GM18519 (cell line): Measurements from ENCODE around the gene ZEB2.

Experiments used
- ATAC-seq: cut with Tn5 transposase; IDR thresholded peaks from one replicate; pipeline ENCODE4 v1.9.1; 2021; ENCODE audit warnings: mild to moderate bottlenecking, moderate library complexity; ENCODE audit not compliant: unreplicated experiment, low FRiP score

The ZEB2 gene

DNA sequence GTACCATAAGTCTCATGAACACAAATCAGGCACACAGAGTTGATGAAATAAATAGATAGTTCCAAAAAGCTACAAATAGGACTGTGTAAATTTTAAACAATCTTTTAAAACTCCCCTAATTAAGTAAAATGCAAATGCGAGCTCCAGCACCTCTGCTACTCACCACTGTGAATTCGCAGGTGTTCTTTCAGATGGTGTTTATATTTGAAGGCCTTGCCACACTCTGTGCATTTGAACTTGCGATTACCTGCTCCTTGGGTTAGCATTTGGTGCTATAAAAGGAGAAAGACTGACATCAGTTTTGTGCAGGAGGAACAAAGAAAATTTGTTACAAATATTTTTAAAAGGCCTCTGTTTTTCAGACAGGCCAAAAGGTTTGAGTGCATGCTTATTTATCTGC lies 118.9 kb downstream of the ZEB2 start:
- ATAC-seq: no peak

DNA sequence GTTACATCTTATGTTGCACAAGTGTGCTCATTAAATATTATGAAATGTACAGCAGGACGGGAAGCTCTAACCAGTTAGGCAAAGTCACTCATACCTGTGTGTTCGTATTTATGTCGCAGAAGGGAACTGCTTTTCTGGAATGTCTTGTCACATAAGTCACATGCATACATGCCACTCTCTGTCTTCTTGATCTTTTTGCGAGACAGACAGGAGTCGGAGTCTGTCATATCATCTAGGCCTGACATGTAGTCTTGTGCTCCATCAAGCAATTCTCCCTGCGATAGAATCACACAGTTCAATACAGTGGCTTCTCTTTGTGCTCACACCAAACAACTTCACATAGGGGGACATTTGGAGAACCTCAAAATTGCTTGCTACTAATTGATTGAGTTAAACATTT lies 123.6 kb downstream of the ZEB2 start:
- ATAC-seq: no peak

DNA sequence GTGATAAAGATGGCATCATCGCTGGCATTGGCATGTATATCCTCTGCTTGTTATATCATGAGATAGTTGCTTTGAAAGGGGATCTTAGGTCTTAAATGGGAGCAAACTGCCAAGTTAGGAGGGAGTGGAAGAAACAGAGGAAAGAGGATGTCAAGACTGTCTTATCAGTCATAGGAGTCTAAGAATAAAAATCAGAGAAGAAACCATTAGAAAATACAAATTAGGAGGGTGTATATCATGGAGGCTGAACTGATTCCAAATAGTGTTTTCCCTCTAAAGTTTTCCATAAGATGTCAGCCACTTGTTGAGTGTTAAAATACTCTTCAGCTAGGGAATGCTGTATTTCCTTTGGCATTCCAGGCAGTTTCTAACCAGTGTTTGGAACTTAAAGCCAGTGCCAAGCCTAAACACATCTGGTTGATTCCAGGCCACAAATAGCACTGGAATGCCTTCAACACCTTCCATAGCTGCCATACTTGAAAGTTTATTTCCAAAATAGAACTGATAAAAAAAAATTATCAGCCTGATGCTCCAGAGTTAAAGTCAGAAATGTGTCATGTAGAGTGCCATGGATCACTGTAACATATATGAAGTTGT lies 129.4 kb downstream of the ZEB2 start:
- no peak for ATAC-seq

DNA sequence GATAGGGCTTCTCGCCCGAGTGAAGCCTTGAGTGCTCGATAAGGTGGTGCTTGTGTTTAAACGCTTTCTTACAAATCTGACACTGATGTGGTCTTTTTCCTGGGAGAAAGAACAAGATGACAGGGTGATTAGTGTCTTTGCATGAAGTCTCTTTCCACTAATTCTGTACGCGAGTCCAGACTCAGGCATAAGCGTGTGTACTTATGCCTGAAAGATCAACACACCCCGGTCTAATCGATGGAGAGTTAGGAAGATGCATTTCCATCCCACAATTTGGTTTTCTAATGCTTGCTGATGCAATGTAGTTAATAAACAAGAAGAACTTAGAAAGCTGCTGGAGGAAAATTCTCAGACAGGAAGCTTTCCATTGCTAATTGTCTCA lies 130.0 kb downstream of the ZEB2 start:
- ATAC-seq: no peak

DNA sequence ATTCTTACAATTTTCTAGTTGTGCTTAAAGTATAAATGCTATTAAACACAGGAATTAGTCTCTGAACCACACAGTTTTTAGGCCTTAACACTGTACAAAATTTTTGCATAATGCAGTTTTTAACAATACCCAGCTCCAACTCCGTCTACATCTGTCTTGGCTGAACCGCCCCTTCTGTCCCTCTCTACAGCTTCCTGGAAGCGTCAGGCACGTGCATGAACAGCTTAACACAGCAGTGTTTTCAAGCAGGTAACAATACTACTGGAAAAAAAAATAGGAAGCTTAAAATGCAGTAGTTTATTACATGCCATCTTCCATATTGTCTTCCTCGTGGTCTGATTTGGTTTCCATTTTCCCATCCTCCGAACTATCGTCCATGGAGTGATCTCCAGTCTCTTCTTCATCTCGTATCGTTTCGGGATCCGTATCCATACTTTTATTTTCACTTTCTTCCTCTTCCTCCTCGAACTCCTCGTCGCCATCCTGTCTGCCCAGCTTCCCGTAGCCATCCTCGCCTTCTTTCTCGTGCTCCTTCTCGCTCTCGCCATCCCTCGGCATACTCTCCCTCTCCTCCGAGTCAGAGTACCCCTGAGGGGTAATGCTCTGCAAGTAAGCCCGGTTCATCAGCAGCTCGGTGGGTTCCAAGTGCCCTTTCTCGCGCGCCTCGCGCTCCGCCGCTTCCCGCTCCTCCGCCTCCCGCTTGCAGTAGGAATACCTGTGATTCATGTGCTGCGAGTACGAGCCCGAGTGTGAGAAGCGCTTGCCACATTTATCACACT lies 130.6 kb downstream of the ZEB2 start:
- no peak for ATAC-seq

DNA sequence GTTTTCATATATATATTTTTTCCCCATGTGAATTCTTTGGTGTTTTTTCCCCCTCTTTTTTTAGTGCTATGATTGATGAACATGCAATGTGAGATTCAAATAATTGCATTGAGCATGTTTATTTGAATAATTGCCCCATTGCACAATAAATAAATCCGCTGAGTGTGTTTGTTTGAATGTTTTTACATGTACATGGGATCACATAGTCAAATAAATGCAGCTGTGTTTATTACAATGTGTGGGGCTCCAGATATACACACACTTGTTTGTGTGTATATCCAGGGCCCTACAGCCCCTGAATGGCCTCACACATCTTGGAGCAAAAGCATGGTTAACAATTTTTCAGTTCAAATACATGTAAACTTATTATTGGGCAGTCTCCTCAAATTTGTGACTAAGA lies 134.5 kb downstream of the ZEB2 start:
- no peak for ATAC-seq

DNA sequence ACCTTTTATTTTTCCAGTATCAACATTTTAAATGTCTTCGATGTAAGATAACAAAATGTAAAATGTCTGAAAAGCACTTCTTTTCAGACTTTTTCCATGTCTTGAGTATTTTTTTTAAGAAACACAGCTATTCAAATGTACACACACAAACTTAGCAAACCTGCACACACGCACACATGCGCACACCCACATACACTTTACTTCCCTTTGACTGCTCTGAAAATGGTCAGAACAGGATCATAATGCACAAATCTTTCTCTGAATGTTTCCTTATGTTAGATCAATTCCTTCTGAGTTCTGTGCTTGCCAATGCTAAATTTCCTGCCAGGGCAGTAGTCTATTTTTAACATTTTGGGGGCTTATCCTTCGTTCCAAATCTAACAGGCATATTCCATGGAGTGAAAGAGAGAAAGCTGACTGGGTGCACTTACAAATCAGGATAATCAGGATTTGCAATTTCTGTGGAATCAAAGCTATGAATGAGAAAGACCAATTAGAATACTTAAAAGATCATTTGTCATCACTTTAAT lies 136.3 kb downstream of the ZEB2 start:
- ATAC-seq: no peak

DNA sequence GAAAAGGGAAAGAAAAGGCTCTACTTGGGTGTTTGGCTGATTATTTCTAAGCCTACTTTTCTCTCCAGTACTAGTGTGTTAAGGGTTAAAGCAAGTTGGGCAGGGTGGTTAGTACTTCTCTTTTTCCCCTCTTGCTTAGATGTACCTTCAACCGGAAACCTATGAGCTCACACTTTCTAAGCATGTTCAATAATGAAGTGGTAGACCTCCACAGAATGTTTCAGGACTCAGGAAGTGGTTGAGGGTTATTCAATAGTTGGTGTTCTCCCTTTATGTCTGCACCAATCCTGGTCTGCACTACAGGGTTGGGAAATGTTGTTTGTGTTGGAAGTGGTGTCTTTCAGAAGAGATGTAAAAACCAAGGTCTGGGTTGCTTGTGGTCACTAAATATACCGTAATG lies 137.1 kb downstream of the ZEB2 start:
- peak; percentile 98 for ATAC-seq

DNA sequence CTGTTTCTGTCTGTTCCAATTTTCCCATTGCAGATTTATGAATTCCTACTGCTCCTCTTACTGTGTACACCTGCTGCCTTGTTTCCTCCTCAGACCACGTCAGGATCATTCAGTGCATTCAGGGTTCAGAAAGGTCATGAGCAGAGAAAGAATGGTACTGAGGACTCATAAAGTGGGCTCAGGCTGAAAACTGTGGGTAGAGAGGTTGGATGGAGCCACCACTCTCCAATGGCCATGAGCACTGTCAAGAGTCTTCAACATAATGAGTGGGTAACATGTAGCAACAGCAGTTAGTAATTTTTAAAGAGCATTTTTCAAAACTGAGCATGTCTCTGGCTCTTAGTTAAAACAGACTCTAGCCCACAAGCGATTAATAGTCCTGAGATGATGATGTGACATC lies 138.2 kb downstream of the ZEB2 start:
- no peak for ATAC-seq

DNA sequence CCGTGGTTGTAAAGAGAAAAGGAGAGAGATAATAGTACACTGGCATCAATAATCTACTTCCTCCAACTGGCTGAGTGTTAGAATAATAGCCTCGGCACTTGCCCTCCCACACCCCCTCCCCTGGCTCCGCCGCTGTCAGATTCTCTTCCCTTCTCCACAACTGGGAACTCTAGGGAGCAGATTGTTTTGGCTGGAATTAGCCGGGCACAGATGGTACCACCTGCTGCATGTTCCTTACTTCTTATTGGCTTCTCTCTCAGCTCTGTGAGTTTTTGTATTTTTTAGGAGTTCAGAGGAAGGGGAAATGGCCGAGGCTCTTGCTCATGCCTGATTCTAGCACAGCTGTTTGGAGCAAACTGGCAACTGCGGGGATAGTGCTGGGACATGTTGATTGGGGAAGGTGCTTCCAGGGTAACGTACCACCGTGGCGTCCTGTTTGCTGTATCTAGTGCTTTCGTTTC lies 140.0 kb downstream of the ZEB2 start:
- ATAC-seq: no peak

DNA sequence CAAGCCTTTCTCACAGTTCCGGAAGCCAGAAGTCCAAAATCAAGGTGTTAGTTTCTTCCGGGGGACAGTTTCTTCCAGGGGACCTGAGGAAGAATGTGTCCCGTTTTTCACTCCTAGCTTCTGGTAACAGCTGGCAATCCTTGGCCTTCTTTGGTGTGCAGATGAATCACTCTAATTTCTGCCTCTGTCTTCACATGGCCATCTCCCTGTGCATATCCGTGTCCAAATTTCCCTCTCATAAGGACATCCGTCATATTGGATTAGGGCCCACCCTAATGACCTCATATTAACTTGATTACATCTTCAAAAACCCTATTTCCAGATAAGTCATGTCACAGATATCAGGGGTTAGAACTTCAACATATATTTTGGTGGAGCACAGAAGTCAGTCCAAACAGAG lies 141.4 kb downstream of the ZEB2 start:
- ATAC-seq: no peak

DNA sequence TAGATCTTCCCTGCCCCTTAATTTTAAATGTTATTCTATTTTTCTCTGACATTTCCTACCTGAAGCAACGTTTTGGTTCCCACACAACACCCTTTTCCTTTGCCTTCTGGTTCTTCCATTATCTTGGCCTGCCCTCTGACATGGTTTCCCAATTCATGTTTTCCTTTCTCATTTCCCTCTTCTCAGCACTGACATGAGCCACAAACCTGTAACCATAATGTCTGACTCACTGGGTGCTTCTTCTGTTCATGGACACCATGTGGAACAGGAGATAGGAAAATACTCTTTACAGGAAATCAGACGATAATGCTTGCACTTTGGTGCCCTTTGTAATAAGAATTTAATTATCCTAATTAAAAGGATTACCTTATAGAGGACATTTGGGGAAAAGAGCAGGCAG lies 142.0 kb downstream of the ZEB2 start:
- ATAC-seq: no peak

DNA sequence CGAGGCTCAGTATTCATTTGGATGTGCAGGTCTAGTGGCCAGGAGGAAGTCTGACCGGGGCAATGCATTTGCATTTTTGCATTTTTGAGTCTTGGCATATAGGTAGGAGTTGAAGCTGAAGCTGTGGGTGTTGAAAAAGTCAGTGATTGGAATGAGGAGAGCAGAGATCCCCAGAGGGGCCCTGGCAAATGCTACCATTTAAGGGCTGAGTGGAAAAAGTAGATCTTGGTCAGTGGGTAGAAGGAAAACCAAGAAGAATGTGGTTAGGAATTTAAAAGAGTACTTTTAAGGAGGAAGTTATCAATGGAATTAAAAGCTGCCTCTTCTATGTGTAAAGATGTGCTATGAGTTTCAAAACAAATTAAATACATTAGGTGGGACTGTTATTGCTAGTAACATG lies 143.0 kb downstream of the ZEB2 start:
- ATAC-seq: no peak

DNA sequence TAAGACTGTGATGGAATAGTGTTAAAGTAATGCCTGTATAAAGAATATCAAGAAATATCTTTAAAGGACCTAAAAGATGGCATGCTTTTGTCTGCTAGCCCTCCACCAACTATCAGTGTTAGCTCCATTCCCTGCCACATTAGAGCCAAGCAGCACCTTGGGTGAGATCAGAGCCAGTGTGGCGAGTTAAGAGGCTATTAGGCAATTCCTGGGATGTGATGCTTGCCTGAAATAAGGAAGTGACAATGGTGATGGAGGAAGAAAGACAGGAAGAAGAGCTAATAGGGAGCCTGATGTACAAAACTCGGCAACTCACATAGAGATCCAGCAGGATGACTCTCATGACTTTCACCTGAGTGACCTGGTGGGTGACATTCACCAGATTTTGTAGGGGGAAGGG lies 143.5 kb downstream of the ZEB2 start:
- no peak for ATAC-seq

DNA sequence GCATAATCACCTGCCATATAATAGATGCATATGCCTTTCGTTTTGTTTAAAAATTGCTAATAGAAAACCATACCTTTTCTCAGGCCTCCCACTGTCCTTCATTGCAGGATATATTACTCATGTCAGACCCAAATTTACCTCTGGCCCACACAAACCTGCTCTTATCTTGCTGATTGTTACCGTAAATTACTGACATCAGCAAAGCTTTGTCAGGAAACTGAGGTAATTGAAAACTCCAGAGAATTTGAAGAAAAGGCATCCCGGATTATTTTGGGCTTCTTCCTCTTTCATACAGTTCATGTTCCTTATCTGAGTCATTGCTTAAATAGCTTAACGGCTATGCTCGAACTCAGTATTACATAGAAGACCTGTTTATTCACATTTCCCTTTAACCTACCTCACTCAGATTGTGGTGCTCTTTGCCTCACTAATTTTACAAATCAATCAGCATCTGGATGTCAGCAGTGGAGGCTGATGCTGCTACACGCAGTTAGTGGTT lies 145.7 kb downstream of the ZEB2 start:
- ATAC-seq: peak; percentile 67

DNA sequence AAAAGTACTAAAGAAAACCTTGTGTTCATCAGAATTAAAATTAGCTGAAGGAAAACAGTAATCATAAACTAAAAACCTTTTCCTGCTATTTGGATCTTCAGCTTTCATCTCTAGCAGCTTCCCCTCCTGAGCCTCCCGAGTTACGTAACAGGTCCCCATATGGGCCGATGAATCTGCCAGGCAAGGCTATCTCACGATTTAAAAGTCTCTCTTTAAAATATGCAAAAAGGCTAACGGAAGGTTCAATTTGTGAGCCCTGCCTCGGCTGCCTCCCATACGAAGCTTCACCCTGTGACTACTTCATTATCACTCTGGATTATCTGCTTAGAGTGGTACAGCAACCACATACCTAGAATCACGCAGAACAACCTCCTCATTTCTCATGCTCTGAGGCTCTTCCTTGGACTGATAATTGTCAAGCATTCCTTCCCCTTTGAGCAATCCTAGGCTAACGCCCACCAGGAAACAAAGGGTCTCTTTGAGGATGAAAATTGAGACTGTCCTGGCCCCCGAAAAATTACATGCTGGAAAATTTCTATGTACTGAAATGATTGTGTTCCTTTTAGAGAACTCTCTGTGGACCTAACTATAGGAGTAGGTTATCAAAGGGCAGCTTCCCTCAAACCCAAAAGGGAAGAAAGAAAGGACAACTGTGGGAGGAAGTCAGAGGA lies 147.4 kb downstream of the ZEB2 start:
- no peak for ATAC-seq

DNA sequence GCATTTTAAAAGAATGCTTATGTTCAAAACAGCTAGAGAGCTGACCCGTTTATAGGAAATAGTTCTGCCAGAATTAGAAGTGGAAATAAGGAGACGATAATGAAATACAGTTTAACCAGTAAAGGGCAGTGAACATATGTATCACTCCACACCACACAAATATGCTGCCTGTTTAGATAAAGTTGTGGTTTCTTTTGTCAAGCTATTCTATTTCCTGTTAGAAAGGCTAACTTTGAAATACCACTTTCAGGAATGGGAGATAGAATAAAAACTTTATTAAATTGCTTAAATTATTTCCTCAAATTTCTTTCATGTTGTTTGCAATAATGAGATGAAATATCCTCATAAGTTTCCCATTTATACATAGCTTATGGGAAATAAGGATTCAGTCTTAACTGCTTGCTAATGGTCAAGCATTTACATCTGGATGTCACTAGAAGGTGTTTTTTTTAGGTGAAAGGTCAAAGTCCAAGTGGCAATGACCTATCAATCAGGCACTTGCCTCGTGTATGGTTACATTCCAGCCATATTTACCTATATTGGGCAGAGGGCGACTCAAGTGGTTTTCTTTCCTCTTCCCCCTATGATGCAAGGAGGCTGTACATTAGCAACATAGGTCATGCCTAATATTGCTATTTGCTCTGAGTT lies 148.9 kb downstream of the ZEB2 start:
- ATAC-seq: no peak

DNA sequence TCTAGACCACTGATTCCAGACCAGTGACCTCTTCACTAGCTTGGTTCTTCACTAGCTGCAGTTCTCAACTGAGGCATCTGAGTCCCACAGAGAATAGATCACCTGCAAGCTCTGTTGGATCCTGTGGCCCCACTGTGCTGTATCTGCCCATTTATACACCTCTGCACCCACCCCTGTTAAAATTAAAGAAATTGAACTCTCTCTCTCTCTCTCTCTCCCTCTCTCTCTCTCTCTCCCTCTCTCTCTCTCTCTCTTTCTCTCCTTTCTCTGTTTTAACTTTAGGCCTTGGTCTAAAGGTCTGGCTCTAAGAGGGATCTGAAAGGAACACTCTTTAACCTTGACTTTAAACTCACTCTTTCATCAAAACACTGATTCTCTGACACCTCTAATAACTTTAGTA lies 150.5 kb downstream of the ZEB2 start:
- ATAC-seq: no peak

DNA sequence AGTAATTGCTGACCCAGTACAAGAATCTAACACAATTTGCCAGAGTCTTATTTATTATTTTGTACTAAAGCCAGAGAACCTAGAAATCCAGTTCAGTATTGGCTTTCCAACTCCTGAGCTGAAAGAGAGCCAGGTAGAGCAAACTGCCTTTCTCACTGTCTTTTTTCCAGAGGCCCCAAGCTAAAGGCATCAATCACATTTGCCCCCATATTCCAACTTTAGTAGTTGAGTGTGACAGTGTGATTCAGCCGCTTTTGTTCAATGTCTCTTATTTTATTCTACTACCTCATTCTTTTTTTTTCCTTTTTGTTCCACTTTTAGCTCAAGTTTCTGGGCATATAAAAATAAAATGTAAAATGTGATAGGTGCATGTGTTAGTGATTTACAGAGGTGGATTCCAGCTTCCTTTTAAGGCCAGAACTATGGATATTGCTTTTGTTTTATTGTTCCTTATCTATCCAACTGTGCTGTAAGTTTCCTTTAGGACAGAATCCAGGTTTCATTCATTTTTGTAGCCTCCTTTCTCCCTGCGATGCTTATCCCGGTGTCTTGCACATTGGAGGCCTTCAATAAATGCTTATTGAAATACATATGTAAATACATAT lies 153.0 kb downstream of the ZEB2 start:
- no peak for ATAC-seq

DNA sequence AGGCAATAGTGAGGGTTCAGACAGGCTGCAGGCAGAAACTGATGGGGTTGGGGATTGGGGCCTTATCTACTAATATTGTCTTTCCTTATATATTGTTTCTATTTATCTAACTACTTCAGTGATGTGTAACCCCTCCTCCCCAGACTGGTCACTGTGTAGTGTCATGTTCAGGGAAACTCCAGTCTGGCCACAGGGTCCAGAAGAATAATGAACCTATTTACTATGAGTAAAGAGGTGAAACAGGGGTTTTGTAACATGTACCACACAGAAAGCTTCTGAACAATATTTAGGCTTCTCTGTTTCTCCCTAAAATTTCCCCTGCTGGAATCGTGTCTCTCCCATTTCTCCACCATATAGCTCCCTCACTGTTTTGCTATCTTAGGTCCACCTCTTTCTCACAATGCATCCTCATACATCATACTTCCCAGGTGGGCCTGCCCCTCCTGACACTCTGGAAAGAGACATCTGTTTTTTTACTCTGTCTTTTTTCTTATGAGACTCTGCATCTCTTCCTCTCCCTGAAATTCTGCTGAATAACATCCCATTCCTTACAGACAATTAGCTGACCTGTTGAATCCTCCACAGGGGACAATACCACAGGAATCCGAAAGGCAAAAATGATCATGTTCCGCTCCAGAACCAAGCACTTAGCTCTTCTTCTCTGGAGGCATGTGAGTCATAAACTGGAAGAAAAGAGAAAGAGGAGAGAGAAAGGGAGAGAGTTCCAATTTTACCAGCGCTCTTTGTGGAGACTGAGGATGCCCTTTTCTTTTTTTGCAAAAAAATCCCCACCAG lies 154.8 kb downstream of the ZEB2 start:
- ATAC-seq: peak; percentile 76
